ENCODE results near the gene GRAP2.

GRAP2 gene

GRCh38 chr22:39996732-39997131, 95.8 kb downstream of the GRAP2 start:
- Histone ChIP-seq H3K36me3 (ENCODE audit: control insufficient read depth, insufficient read depth, low read length) (no peaks in the 10 kb centered on the region), H3K4me3 (ENCODE audit: extremely low read depth, insufficient read depth, low read length, poor library complexity, severe bottlenecking) (no peak overlapping the region), H3K4me1 (ENCODE audit: control insufficient read depth, insufficient read depth, low read length, poor library complexity, severe bottlenecking) (peaks cover 38% of the 10 kb centered on the region), H3K27ac (ENCODE audit: low read depth, low read length, severe bottlenecking) (no peak overlapping the region), H3K9me3 (ENCODE audit: control insufficient read depth, low read length) (no peaks in the 10 kb centered on the region)
- WGBS, 2 experiments (ENCODE audit: insufficient coverage in 2 of 2), result no CpG with 5 or more reads among the region's 3 CpGs

GRCh38 chr22:39997421-39997820, 96.5 kb downstream of the GRAP2 start:
- no peak overlapping the region for H3K4me3 ChIP-seq (ENCODE audit: extremely low read depth, insufficient read depth, low read length, poor library complexity, severe bottlenecking)
- peaks cover 40% of the 10 kb centered on the region for H3K4me1 ChIP-seq (ENCODE audit: control insufficient read depth, insufficient read depth, low read length, poor library complexity, severe bottlenecking)
- WGBS, 2 experiments (ENCODE audit: insufficient coverage in 2 of 2), result 75 to 77% methylated on average over 3 of the region's 3 CpGs
- H3K36me3 ChIP-seq (ENCODE audit: control insufficient read depth, insufficient read depth, low read length), result no peaks in the 10 kb centered on the region
- no peak overlapping the region for H3K27ac ChIP-seq (ENCODE audit: low read depth, low read length, severe bottlenecking)
- H3K9me3 ChIP-seq (ENCODE audit: control insufficient read depth, low read length), result no peaks in the 10 kb centered on the region

GRCh38 chr22:39997939-39998726, 97.2 kb downstream of the GRAP2 start:
- Histone ChIP-seq H3K9me3 (ENCODE audit: control insufficient read depth, low read length) (no peaks in the 10 kb centered on the region), H3K4me1 (ENCODE audit: control insufficient read depth, insufficient read depth, low read length, poor library complexity, severe bottlenecking) (peaks cover 40% of the 10 kb centered on the region), H3K4me3 (ENCODE audit: extremely low read depth, insufficient read depth, low read length, poor library complexity, severe bottlenecking) (no peak overlapping the region), H3K36me3 (ENCODE audit: control insufficient read depth, insufficient read depth, low read length) (no peaks in the 10 kb centered on the region), H3K27ac (ENCODE audit: low read depth, low read length, severe bottlenecking) (no peak overlapping the region)
- 22 to 27% methylated on average over 5 to 7 of the region's 11 CpGs for WGBS, 2 experiments (ENCODE audit: insufficient coverage in 2 of 2)

GRCh38 chr22:39999144-39999757, 98.4 kb downstream of the GRAP2 start:
- H3K27ac ChIP-seq (ENCODE audit: low read depth, low read length, severe bottlenecking), result no peak overlapping the region
- no peaks in the 10 kb centered on the region for H3K36me3 ChIP-seq (ENCODE audit: control insufficient read depth, insufficient read depth, low read length)
- H3K9me3 ChIP-seq (ENCODE audit: control insufficient read depth, low read length), result no peaks in the 10 kb centered on the region
- WGBS, 2 experiments (ENCODE audit: insufficient coverage in 2 of 2), result 78 to 83% methylated on average over 16 of the region's 16 CpGs
- peaks cover 40% of the 10 kb centered on the region for H3K4me1 ChIP-seq (ENCODE audit: control insufficient read depth, insufficient read depth, low read length, poor library complexity, severe bottlenecking)
- H3K4me3 ChIP-seq (ENCODE audit: extremely low read depth, insufficient read depth, low read length, poor library complexity, severe bottlenecking), result no peak overlapping the region

- Histone ChIP-seq H3K36me3 (ENCODE audit: control insufficient read depth, insufficient read depth, low read length) (no peaks in the 10 kb centered on the region), H3K4me3 (ENCODE audit: extremely low read depth, insufficient read depth, low read length, poor library complexity, severe bottlenecking) (no peak overlapping the region), H3K4me1 (ENCODE audit: control insufficient read depth, insufficient read depth, low read length, poor library complexity, severe bottlenecking) (peaks cover 40% of the 10 kb centered on the region), H3K27ac (ENCODE audit: low read depth, low read length, severe bottlenecking) (no peak overlapping the region), H3K9me3 (ENCODE audit: control insufficient read depth, low read length) (no peaks in the 10 kb centered on the region)
- 92 to 100% methylated on average over 3 to 4 of the region's 5 CpGs for WGBS, 2 experiments (ENCODE audit: insufficient coverage in 2 of 2)
These were observed 99.3 kb downstream of the GRAP2 start for GRCh38 chr22:40000171-40000570.

- Histone ChIP-seq H3K36me3 (ENCODE audit: control insufficient read depth, insufficient read depth, low read length) (no peaks in the 10 kb centered on the region), H3K9me3 (ENCODE audit: control insufficient read depth, low read length) (no peaks in the 10 kb centered on the region), H3K27ac (ENCODE audit: low read depth, low read length, severe bottlenecking) (no peak overlapping the region), H3K4me1 (ENCODE audit: control insufficient read depth, insufficient read depth, low read length, poor library complexity, severe bottlenecking) (peaks cover 40% of the 10 kb centered on the region), H3K4me3 (ENCODE audit: extremely low read depth, insufficient read depth, low read length, poor library complexity, severe bottlenecking) (no peak overlapping the region)
- 91 to 92% methylated on average over 4 of the region's 4 CpGs for WGBS, 2 experiments (ENCODE audit: insufficient coverage in 2 of 2)
These were observed 100.2 kb downstream of the GRAP2 start for GRCh38 chr22:40001106-40001505.

- H3K4me1 ChIP-seq (ENCODE audit: control insufficient read depth, insufficient read depth, low read length, poor library complexity, severe bottlenecking), result peaks cover 40% of the 10 kb centered on the region
- no peak overlapping the region for H3K27ac ChIP-seq (ENCODE audit: low read depth, low read length, severe bottlenecking)
- H3K4me3 ChIP-seq (ENCODE audit: extremely low read depth, insufficient read depth, low read length, poor library complexity, severe bottlenecking), result no peak overlapping the region
- WGBS, 2 experiments (ENCODE audit: insufficient coverage in 2 of 2), result 82 to 86% methylated on average over 10 to 12 of the region's 14 CpGs
- H3K36me3 ChIP-seq (ENCODE audit: control insufficient read depth, insufficient read depth, low read length), result no peaks in the 10 kb centered on the region
- H3K9me3 ChIP-seq (ENCODE audit: control insufficient read depth, low read length), result no peaks in the 10 kb centered on the region
These were observed 101.1 kb downstream of the GRAP2 start for GRCh38 chr22:40001800-40002577.

- no peaks in the 10 kb centered on the region for H3K36me3 ChIP-seq (ENCODE audit: control insufficient read depth, insufficient read depth, low read length)
- H3K27ac ChIP-seq (ENCODE audit: low read depth, low read length, severe bottlenecking), result no peak overlapping the region
- WGBS, 2 experiments (ENCODE audit: insufficient coverage in 2 of 2), result 85 to 94% methylated on average over 3 of the region's 6 CpGs
- H3K4me3 ChIP-seq (ENCODE audit: extremely low read depth, insufficient read depth, low read length, poor library complexity, severe bottlenecking), result no peak overlapping the region
- peaks cover 32% of the 10 kb centered on the region for H3K4me1 ChIP-seq (ENCODE audit: control insufficient read depth, insufficient read depth, low read length, poor library complexity, severe bottlenecking)
- H3K9me3 ChIP-seq (ENCODE audit: control insufficient read depth, low read length), result no peaks in the 10 kb centered on the region
These were observed 102.2 kb downstream of the GRAP2 start for GRCh38 chr22:40002935-40003715.

GRCh38 chr22:40004836-40005235, 104.0 kb downstream of the GRAP2 start:
- WGBS, 2 experiments (ENCODE audit: insufficient coverage in 2 of 2), result 85 to 87% methylated on average over 6 of the region's 6 CpGs
- H3K9me3 ChIP-seq (ENCODE audit: control insufficient read depth, low read length), result no peaks in the 10 kb centered on the region
- H3K4me3 ChIP-seq (ENCODE audit: extremely low read depth, insufficient read depth, low read length, poor library complexity, severe bottlenecking), result no peak overlapping the region
- H3K4me1 ChIP-seq (ENCODE audit: control insufficient read depth, insufficient read depth, low read length, poor library complexity, severe bottlenecking), result peaks cover 32% of the 10 kb centered on the region
- H3K36me3 ChIP-seq (ENCODE audit: control insufficient read depth, insufficient read depth, low read length), result no peaks in the 10 kb centered on the region
- H3K27ac ChIP-seq (ENCODE audit: low read depth, low read length, severe bottlenecking), result no peak overlapping the region

GRCh38 chr22:40006641-40007040, 105.8 kb downstream of the GRAP2 start:
- no peaks in the 10 kb centered on the region for H3K36me3 ChIP-seq (ENCODE audit: control insufficient read depth, insufficient read depth, low read length)
- H3K4me3 ChIP-seq (ENCODE audit: extremely low read depth, insufficient read depth, low read length, poor library complexity, severe bottlenecking), result no peak overlapping the region
- WGBS, 2 experiments (ENCODE audit: insufficient coverage in 2 of 2), result 94 to 97% methylated on average over 8 of the region's 8 CpGs
- no peaks in the 10 kb centered on the region for H3K9me3 ChIP-seq (ENCODE audit: control insufficient read depth, low read length)
- no peak overlapping the region for H3K27ac ChIP-seq (ENCODE audit: low read depth, low read length, severe bottlenecking)
- peaks cover 26% of the 10 kb centered on the region for H3K4me1 ChIP-seq (ENCODE audit: control insufficient read depth, insufficient read depth, low read length, poor library complexity, severe bottlenecking)

Data from mesodermal cell (in vitro differentiated cells).